AG08395 (cell line): ENCODE results near the gene MFAP2.
"Not testable (repeated sequence)": the region's sequence is repeated elsewhere in the genome, so short reads cannot be mapped to it uniquely, and the experiment has no call there.

Experiments
- DNase-seq: peaks from one replicate; pipeline ENCODE4 v3.0.0; 2012; ENCODE audit warnings: mixed read lengths, low spot score

The MFAP2 gene

DNA sequence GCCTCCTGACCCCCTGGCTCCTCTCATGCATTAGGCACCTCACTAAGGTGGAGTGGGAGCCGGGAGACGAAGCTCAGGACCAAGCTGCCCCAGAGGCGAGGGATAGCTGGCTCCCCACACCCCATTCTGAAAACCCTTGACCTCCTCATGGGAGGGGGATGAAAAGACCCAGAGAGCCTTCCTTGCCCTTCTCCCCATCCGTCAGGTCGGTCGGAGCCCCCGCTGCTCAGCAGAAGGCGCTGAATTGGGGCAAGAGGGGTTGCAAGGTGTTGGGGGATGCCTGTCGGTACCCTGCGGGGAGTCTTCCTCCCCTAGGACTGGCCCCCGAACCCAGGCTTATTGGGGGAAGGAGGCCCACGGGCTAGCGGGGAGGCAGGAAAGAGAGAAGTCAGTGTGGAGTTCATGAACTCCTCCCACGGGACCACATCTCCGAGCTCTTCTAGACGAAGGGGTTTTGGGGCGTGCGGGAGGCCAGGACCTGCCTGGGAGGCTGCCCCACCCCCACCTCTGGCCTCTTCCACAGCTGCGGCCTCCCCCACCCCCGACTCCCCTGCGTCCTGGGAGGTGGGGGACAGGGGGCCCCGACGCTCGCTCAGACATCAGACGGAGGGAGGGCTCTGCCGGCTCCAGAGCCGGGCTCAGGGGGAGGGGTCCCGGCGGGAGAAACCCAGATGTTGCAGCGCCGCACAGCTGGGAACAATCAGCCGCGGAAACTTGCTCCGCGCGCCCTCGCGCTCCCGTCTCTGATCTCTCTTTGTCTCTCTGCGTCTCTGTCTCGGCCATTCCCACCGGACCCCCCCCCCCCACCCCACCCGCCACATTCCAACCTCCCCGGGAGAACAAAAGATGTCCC, 719 bp downstream of the MFAP2 start:
- DNase-seq: peak; percentile 40

DNA sequence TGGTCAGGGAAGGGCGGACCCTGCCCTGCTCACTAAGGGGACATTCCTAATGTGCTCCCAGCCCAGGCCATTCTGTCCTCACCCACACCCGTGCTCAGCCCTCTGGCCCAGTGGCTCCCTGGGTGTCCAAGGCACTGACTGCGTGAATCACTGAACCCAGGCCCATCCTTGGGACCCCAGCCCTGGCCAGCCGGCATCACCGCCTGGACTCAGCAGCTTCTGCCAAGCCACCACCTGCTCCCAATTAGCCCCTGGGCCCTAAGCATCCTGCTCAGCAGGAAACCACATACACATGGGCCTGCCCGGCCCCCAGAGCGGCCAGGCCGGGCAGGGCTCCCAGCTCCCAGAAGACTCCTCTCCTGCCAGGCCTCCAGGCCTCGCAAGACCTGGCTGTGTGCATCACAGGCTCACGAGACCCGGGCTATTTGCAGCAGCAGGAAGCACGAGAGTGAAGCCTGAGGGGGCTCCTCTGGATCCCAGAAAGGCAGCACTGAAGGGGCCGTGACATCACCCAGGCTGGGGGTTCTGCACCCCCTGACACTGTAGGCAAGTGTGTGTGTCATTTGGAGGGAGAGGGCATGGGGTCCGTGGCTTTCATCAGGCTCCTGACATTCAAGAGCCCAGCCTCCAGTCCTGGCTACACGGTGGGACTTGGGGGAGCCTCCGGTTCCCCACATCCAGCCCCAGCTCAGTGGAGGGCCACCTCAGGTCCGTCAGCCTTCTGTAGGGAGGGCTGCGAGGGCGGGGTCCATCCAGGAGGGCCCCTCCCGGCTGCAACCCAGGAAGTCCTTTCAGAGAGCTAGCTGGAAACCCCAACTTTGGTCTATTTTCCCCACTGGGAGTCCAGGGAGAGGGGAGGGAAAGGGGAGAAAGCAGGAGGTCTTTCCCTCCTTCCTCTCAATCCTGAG, 1.6 kb downstream of the MFAP2 start:
- peak; percentile 97 for DNase-seq

DNA sequence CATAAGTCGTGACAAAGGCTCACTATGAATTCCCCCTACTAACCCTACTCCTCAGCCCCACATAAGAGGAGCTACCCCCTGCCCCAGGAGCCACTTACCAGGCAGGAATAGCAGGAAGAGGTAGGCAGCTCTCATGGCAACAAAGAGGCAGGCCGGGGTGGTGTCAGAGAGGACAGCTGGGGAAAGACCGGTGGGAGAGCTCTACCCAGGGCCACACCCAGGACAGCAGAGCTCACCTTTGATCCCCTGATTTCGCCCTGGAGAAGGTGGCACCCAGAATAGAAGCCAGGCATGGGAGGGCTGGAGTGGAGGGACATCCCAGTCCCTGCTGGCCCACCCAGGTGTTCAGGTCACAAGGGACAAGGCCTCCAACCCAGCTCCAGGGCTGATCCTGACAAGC, 2.3 kb downstream of the MFAP2 start:
- no peak for DNase-seq

DNA sequence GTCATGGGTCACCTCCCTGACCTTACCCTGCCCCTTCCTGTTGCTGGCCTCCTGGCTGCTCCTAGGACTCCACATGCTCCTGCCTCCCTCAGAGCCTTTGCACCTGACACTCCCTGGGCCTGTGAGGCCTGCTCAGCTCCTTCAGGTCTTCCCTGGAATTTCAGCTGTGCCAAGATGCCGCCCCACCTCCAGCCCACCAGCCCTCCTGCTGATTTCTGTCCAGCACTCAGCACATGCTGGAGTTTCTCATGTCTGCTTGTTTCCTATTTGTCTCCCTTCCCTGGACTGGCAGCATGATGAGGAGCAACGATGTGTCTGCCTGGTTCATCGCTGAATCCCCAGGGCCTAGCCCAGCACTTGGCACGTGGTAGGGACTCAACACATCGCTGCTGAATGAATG, 3.0 kb downstream of the MFAP2 start:
- DNase-seq: no peak

DNA sequence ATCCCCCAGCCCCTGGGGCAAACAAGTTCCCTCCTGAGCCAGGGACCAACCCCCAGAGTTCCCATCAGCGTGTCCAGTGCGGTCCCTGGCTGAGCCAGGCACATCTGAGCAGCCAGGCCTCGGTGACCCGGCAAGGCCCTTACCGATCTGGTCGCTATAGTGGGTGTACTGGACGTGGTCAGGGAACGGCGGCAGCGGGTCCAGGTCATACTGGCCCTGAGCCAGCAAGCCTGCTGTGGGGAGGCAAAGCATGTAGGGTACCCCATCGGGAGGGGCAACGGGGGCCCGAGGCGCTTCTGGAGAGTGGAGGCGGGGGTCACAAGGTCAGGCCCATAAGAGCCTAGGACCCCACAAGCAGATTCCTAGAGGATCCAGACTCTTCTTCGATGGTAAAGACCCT, 3.5 kb downstream of the MFAP2 start:
- DNase-seq: no peak

DNA sequence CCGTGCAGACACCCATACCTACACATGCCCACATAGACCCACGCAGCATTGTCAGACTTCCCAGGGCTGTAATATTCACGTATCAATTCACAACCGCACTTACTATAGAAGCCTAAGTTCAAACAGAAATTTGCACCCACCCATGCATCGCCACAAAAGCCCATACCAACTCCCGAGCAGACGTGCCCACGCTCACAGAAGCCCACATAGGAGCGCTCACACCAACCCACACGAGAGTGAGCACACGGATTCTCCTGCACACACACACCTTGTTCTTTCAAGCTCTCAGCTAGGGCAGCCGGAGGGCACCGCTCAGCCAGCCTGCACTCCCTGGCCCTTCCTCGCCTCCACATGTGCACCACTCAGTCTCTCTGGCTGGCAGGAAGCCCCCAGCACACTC, 4.6 kb downstream of the MFAP2 start:
- no peak for DNase-seq

DNA sequence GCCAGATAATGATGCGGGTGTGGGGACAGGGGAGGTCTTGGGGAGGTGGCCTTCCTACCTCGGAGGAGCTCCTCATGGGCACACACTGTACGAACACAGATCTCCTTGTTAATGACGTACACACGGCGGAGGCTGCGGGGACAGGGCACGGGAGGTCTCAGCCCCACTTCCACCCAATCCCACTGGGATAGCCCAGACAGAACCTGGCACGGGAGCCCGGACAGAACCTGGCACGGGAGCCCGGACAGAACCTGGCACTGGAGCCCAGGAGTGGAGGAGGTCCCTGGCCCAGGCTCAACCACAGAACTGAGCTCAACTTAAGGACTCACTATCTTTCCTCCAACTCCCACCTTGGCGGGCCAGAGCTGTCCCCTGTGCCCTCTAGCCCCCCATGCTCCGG, 5.2 kb downstream of the MFAP2 start:
- DNase-seq: no peak

DNA sequence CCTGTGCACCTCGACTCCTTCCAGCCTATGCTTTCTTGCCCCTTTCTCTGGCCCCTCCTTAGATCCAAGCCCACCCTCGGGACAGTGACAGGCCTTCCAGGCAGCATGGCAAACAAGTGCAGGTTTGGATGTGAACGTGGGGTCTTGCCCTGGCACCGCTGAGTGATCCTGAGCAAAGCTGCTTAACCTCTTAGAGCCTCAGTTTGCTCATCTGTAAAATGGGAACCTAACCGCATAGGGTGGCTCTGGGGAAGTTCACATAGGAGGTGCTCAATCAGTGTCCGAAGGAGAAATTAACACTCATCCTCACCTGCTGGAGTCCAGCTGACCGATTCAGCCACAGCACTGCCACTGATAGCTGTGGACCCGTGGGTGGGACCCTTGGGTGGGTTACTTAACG, 7.2 kb downstream of the MFAP2 start:
- no peak for DNase-seq

DNA sequence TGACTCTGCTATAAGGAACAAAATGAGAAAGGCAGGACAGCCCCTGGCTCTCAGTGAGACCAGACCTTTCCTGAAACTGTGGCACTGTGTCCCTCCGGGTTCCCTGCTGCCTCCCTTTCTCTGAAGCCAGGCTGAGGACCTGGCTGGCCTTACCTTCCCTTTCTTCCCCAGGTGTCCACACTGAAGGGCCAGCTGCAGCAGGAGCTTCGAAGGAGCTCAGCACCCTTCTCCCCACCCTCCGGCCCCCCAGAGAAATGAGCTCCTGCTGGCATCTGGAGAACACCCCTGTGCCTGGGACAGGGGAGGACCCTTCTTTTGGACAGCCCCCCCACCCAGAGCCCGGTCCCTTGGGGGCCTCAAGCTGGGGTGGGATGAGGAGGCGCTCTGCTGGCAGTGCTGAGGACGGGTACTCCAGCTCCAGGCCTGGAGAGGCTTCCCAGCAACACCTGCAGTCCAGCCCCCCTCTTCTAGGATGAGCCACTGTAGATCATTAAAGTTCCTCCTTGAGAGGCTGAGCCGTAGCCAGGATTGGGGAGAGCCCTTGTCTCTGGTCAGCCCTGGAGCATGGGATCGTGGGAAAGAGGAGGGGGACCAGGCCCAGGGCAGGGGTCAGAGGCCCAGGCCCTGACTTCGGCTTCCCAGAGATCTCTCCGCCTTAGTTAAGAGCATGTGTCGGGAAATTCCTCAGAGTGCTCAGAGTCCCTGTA, 8.1 kb downstream of the MFAP2 start:
- no peak for DNase-seq

DNA sequence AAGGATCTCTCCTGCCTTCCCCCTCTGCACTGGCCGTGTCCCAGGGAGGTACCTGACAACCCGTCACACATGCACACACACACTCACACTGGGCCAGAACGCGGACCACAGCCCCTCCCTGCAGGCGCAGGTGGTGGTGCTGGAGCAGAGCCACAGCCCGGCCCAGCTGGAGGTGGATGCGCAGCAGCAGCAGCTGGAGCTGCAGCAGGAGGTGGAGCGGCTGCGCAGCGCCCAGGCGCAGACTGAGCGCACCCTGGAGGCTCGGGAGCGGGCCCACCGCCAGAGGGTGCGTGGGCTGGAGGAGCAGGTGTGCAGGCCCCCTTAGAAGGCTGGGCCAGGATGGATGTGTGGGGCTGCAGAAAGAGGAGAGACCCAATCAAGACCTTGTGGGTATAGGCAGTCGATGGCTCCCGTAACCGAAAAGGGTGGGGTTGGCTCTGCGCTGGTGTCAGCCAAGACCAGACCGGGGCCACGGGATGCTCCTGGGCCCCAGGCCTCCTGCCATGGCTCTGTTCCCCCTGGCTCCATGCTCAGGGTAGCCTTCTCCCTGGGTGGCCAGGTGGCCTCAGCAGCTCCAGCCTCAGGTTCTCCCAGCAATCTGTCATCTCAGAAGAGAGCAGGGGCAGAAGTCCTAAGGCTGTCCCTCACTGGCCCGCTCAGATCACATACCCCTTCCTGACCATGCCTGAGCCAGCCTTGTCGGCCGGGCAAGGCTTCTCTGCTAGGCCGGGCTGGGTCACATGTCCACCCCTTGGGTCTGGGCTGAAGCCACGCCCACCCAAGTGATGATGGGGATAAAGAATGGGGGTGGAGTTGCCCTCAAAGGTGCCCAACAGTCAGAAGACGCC, 8.9 kb downstream of the MFAP2 start:
- DNase-seq: peak; percentile 69

DNA sequence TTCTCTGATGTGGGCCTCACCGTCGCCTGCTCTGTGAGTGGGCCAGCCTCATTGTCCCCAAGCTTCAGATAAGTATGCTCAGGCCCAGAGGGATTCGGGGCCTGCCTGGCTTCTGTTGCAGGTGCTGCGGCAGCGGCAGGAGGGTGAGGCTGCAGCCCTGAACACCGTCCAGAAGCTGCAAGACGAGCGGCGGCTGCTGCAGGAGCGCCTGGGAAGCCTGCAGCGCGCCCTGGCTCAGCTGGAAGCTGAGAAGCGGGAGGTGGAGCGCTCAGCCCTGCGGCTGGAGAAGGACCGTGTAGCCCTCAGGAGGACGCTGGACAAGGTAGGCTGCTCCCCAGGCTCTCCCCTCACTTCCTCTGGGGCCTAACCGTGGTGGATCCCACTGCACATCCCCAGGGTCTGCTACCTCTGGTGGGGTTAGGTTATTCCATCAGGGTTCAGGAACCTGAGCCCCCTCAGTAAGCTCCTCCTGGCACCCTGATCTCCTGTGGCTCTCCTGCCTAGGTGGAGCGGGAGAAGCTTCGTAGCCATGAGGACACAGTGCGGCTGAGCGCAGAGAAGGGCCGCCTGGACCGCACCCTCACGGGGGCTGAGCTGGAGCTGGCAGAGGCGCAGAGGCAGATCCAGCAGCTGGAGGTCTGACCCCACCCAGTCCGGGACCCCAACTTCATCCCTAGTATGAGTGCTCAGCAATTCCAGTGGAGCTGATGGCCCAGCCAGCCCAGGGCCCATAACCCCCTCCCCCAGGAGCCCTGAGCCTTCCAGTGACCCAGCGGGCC, 10.1 kb downstream of the MFAP2 start:
- no peak for DNase-seq

DNA sequence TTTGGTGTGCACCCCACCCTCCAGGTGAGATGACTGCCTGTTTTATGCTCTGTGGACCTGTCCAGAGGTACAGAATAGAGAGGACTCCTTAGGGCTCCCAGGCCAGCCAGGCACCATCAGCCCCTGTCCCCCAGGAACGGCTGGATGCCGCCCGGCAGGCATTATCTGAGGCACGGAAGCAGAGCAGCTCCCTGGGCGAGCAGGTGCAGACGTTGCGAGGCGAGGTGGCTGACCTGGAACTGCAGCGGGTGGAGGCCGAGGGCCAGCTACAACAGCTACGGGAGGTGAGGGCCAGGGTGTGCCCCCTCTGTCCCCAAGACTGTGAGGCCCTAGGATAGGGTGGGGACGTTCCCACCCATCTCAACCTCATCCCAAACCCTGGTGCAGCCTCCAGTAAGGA, 10.8 kb downstream of the MFAP2 start:
- no peak for DNase-seq

DNA sequence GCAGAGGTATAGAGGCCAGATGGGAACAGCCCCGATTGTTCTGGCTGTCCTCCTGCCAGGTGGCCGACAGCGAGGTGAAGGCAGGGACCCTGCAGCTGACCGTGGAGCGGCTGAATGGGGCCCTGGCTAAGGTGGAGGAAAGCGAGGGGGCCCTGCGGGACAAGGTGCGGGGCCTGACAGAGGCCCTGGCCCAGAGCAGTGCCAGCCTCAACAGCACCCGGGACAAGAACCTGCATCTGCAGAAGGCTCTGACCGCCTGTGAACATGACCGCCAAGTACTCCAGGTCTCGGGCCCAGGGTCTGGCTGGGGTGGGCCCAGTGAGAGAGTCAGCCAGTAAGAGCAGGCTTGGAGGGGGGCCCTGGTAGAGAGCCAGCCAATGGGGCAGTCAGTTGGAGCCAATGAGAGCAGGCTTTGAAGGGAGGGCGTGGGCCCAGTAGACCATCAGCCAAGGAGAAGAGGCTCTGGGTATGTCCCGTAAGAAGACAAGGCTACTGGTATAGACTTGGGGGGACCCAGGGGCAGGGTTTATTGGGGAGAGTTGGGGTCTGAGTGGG, 11.3 kb downstream of the MFAP2 start:
- DNase-seq: no peak

DNA sequence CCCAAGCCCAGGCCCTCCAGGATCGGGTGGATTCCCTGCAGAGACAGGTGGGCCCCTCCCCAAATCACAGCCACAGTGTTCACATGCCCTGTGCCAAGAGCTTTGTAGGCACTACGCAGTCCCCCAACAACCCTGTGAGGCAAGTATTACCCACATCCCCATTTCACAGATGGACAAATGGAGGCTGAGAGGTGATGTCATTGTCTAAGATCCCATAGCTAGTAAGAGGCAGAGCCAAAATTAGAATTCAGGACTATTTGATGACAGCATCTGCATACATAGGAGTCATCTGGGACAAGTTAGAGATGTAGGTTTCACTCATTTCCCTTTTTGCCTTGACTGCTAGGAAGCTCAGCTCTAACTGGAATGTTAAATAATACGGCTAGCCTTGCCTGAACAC, 12.0 kb downstream of the MFAP2 start:
- DNase-seq: no peak

DNA sequence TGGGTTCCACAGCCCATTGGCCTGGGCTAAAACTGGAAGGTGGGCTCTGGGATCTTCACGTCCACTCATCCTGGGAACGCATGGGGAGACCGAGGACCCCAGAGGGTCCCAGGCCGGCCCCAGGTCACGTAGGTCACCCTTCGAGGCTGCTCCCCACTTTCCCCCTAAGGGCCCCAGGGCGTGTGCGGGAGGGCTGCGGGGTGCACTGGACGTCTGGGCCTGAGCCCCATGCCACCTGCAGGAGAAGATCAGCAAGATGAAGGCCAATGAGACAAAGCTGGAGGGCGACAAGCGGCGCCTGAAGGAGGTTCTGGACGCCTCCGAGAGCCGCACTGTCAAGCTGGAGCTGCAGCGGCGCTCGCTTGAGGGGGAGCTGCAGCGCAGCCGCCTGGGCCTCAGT, 12.5 kb downstream of the MFAP2 start:
- DNase-seq: no peak

DNA sequence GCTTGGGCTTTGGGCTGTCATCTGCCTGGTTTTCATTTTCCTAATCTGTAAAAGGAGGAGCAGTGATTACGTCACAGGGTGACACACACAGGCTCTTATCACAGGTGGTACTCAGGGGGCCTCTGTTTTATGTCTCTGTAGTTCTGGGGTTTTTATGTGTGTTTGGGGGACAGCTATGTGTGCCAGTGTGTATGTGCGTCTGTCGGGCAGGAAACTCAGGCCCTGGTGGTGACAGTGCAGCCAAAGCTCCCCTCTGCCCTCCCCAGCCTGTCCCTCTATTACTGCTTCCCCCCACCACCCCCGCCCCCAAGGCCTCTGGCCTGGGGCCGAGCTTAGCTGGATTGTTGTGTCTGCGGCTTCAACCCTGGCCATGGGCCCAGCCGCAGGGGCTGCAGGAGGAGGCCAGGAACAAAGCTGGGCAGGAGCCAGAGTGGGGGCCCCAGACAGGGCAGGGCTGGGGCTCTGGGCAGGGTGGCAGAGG, 13.3 kb downstream of the MFAP2 start:
- DNase-seq: peak; percentile 57

DNA sequence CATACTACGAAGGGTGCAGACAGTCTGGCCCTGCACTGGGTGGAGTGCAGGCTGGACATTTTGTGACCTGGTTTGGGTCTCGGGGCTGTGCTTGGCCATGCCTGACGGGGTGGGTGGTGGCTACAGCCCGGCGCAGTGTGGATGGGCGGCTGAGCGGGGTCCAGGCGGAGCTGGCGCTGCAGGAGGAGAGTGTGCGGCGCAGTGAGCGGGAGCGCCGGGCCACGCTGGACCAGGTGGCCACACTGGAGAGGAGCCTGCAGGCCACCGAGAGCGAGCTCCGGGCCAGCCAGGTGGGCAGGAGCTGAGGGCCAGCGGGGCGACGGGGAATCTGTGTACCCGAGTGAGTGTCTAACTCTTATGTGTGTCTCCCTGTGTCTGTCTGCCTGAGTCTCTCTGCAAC, 14.1 kb downstream of the MFAP2 start:
- no peak for DNase-seq

DNA sequence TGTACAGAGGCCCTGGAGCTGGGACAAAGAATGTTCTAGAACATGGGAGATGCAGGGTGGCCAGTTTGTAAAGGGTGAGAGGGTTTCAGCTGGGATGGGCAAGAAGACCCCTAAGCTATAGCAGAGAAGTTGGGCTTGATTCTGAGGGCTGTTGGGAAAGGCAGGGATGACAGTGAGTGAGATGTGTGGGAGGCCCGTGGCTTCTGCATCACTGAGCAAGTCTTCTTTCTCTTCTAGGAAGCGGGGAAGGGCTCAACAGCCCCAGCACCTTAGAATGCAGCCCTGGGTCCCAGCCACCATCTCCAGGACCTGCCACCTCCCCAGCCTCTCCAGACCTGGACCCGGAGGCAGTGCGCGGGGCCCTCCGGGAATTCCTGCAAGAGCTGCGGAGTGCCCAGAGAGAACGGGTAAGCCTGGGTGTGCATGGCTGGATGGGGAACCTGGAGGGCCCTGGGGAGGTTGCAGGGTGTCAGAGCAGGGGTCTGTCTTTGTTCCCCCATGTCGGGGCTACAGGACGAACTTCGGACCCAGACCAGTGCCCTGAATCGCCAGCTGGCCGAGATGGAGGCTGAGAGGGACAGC, 14.8 kb downstream of the MFAP2 start:
- DNase-seq: no peak

DNA sequence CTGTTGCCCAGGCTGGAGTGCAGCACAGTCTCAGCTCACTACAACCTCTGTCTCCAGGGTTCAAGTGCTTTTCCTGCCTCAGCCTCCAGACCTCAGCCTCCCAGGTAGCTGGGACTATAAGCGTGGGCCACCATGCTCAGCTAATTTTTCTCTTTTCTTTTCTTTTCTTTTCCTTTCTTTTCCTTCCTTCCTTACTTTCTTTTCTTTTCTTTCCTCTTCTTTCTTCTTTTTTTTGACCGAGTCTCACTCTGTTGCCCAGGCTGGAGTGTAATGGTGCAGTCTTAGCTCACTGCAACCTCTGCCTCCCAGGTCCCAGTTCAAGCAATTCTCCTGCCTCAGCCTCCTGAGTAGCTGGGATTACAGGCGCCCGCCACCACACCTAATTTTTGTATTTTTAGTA, 16.3 kb downstream of the MFAP2 start:
- DNase-seq: not testable (repeated sequence)
